Endometrial microvascular endothelial cells (primary cell): Measurements from ENCODE around the gene PITX3. TPM values are rescaled to one million over a fixed set of nuclear protein-coding genes. Genes with fewer than 3 reads are reported as not detected.

Experiments
- in situ Hi-C: cut with HindIII; loops from 2 replicates; pipeline ENCODE4 v1.10.0; 2017; ENCODE audit warnings: low sequenced_read_pairs, low pct_unique_long_range_greater_than_20kb; ENCODE audit errors: inconsistent ontology term
- total RNA-seq: library from RNA; depleted of rRNA; stranded (reverse); fragments of >200 nt; gene quantifications from one replicate; pipeline ENCODE4 v1.2.3, GENCODE V29; 2015; ENCODE audit errors: inconsistent ontology term

Gene PITX3
- not detected for total RNA-seq

DNA sequence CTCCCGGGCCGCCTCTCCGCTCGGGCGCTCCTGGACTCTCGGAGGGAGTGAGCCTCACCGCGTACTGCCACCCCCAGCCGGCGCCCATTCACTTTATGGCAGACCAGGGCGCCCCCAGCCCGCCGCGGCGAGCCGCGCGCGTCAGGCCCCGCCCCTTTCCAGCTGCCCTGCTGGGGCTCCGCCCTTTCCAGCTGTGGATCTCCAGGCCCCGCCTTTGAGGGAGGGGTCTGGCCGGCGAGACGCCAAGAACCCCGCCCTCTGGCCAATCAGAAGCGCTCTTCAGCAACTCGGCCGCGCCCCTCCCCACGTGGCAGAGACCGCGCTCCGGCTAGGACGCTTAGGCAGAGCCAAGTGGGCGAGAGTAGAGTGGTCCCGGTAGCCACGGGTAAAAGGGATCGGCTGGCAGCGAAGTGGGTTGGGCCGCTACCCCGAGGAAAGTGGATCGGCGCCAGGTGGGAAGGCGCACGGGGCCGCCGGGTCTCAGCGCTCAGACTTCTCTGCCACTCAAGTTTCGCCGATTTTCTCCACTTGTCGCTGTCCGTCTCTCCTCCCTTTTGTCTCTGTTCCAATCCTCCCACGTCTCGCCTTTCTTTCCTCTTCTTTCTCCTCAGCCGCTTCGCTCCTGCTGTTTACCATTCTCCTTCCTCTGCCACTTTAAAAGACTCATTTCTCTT is at the start of gene PITX3:
Gene PITX3 (minus strand): TSS at position 69 of the 674 bp plus-strand sequence. CDS start 9,432 bp downstream, outside the sequence.
- in situ Hi-C loops: no loop called here

- in situ Hi-C loops: no loop called here
Measured at GRCh38 chr10:102289840-102290239, 48.5 kb upstream of the PITX3 start.

DNA sequence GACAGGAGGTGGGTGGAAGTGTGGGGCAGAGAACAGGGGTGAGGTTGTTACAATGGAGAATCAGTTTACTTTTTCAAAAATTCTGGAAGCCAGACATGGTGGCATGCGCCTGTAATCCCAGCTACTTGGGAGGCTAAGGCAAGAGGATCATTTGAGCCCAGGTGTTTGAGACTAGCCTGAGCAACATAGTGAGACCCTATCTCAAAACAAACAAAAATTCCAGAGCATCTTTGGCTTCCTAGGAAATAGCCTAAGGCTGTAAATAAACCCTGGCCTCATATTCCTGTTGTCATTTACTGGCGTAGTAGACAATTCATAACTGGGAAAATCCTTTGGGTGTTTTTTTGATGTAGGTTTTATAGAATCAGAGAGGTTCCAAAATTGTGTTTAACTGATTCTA is 48.0 kb upstream of the PITX3 start:
- in situ Hi-C loops: no loop called here

- in situ Hi-C loops: no loop called here
Measured at GRCh38 chr10:102287991-102288390, 46.7 kb upstream of the PITX3 start.

GRCh38 chr10:102287538-102287937 is 46.2 kb upstream of the PITX3 start:
- in situ Hi-C loops: no loop called here

GRCh38 chr10:102286216-102286615 is 44.9 kb upstream of the PITX3 start:
- in situ Hi-C loops: no loop called here

GRCh38 chr10:102285133-102285532 is 43.8 kb upstream of the PITX3 start:
- in situ Hi-C loops: no loop called here

DNA sequence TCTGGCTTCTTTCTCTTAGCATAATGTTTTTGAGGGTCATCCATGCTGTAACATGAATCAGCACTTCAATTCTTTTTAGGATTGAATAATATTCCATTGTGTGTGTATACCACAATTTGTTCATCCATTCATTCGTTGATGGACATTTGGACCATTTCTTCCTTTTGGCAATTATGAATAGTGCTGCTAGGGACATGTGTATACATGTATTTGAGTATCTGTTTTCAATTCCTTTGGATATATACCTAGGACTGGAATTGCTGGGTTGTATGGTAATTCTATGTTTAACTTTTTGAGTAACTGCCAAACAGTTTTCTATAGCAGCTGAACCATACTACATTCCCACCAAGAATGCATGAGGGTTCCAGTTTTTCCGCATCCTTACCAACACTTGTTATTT is 43.2 kb upstream of the PITX3 start:
- in situ Hi-C loops: no loop called here

DNA sequence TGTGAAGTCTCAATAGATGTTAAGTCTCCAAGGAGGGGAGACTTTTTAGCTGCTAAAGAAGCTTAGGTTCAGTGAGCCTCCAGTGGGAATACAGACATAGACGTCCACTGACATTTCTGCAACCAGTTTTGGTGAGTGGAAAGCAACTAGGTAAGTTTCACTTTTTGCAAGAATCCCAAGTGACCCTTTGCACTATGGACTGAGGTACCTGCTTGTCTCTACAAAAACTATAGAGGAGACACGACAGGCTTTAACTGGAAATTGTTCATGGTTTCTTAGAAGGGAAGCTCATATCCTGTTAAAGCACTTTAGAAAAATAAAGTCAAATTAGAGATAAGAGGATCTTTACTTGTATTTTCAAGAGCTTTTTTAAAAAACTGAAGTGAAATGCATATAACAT is 42.6 kb upstream of the PITX3 start:
- in situ Hi-C loops: no loop called here

DNA sequence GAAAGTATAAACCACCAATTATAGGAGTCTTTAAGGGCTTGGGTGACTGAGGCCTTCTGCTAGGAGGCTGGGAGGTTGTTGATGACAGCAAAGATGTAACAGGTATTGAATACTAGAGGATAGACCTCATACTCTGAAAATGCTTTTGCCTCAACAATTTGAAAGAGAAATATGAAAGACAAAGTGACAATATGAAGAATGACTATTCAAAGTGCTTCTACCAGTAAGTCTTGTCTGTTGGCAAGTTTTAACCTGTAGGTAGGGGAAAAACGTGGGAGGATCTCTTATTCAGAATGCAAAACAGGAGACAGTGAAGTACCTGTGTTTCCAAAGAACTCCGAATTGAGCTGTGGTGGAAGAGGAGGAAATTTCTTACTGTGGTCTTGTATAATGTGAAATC is 42.2 kb upstream of the PITX3 start:
- in situ Hi-C loops: no loop called here

DNA sequence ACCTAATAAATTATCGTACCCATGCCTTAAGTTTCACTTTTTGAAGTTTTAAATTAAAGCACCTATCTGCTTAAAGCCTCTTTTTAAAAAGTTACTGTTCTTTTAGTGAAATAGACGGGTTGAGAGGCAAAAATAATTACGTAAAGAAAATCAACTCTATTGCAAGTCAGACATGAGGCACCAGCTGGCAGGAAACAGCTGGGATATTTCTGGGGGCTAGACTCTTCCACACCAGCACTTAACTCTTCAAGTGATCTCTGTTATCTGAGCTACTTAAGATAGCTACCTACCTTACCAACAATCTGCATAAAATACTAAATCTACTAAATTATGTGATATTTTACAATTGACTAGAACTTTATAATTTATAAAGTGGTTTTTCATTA is 39.8 kb upstream of the PITX3 start:
- in situ Hi-C loops: no loop called here

DNA sequence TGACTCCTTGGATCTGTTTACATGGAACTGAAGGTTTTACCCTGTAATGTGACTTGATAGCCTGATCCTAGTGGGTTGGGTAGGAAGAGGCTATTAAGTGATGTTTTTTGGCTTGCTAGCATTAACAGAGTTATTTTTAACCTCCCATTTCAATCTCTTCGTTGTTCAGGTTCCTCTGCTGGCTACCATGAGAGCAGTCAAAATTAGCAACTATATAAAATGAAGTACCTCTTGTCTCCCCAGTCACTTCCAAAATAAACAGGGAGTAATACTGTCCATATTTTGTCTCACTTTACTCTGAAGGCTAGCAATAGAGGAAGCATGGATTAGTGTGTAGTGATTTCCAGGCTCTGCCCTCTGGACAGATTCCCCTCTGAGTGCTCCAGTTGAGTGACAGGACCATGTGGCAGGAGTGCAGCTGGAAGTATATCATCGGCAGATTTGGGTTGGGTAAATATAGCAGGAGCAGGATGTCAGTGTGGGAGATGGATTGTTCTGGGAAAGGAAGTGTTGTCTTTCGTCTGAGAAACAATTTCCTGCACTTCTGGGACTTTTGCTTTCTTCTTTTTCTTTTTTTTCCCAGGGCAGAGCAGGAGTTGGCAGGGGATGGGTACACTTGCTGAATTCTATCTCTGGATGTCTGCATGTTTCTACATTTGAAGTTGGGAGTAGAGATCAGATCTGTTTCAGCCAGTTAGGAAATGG is 39.2 kb upstream of the PITX3 start:
- in situ Hi-C loops: no loop called here

- in situ Hi-C loops: no loop called here
Measured at GRCh38 chr10:102279104-102279503, 37.8 kb upstream of the PITX3 start.

DNA sequence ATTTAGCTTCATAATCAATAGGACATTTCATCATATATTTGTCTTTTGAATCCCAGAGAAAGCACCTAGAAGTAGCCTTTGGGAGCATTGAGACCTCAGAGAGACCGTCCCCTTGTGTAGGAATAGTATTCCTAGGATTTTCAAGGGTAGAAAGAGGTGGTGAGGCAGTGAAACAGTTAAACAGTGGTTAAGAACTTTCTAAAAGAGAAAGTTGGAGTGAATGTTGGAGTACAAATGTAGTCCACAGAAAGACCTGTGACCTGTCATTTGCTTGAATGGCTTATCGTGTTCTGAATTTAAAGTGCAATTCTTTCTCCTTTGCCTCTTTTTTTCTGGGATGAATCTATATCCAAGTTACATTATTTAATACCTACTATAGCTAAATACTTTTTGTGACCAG is 34.0 kb upstream of the PITX3 start:
- in situ Hi-C loops: no loop called here

- in situ Hi-C loops: no loop called here
Measured at GRCh38 chr10:102274062-102274461, 32.8 kb upstream of the PITX3 start.

DNA sequence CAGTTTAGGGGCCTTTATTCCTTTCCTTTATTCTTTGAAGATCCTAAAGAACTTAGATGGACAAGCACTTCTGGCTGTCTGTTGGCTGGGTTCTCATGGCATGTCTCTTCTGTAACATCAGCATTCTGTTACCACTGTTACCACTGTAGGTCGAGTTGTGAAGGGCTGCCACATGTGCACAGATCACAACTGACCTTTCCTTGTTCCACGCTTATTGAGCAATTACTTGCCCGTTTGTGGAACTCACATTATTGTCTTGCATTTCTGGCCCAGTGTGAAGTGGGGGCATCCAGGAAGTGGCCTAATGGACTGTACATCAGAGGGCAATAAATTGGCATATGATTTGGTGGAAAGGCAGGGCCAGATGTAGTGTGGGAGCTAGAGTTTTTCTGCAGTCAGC is 27.7 kb upstream of the PITX3 start:
- in situ Hi-C loops: no loop called here

DNA sequence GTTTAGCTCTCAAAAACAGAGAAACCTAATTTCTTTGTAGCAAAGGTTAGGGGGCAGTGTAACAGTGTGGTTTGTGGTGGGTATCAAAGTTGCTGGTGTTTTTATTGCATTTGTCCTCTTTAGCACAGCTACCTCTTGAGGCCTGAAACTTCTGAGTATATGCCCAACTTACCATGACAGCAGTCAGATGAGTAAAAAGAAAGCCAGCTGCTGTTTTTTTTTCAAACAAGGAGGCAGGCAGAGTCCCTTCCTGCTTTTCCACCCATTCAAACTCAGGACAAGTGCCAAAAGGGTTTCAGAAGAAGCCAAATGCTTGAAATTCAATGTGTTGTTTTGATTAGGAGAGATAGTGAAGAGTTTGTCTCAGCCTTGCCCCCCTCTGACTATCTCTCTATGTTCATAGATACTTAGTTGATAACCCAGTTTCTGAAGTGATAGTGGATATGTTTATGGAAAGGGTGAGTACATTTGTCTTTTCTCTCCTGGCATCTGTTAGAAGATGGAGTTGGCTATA is 27.1 kb upstream of the PITX3 start:
- in situ Hi-C loops: no loop called here

DNA sequence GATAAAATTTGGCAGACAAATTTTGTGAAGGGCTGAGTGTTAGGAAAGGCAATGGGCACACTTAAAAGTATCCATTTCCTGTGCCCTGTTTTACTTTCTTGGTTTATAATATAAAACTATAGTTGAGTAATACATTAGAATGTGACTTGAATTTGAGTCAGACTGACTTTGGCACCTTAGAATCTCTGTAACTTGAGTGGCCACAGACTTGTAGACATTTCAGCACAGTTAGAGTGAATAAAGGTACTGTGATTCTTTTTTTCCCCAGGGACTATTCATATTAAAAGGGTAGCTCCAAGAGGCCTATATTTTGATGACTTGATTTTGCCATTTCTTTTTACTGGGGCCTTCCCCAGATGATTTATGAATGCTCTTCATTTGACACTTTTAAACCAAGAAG is 26.4 kb upstream of the PITX3 start:
- in situ Hi-C loops: no loop called here

- in situ Hi-C loops: no loop called here
Measured at GRCh38 chr10:102266670-102267069, 25.4 kb upstream of the PITX3 start.

DNA sequence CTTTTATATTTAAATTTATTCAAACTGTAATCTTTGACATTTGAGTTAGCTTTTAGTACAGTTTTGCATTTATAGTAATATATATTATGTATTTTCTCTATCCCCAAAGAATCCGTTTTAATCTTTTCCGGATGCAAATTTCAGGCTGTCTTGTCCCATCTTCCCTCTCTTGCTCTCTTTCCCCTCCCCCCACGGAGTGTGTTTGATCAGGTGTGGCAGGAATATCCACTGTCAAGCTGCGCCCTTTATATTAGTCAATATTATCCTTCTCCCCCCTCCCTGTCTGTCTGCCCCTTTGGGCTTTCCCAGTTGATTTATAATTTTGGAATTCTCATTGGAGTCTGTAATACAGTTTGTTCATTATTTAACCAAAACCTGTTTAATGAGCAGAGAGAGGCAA is 23.1 kb upstream of the PITX3 start:
- in situ Hi-C loops: loop anchor here (5.0 kb wide), 1 partner anchor 37 kb away; the partner anchor contains the start of gene ELOVL3
